Left ventricle myocardium inferior (tissue), 1 donor: ENCODE measurements around the gene FAM120AOS. TPM values are rescaled to one million over a fixed set of nuclear protein-coding genes. Genes with fewer than 3 reads are reported as not detected.

Experiments used
- DNase-seq: peaks from one replicate; pipeline ENCODE4 v3.0.0-alpha.2; 2020
- H3K27ac ChIP-seq: fragments of 200-600 bp; replicated peaks from 2 replicates; pipeline ENCODE4 v1.8.0; 2021
- H3K27me3 ChIP-seq: fragments of 200-600 bp; 2 replicates; pipeline ENCODE4 v1.8.0; 2021; ENCODE audit warnings: low read depth
- H3K36me3 ChIP-seq: fragments of 200-600 bp; 2 replicates; pipeline ENCODE4 v1.8.0; 2021
- H3K4me1 ChIP-seq: fragments of 200-600 bp; 2 replicates; pipeline ENCODE4 v1.8.0; 2021
- H3K4me3 ChIP-seq: fragments of 200-600 bp; 2 replicates; pipeline ENCODE4 v1.8.0; 2021; ENCODE audit warnings: mild to moderate bottlenecking, moderate library complexity
- H3K9me3 ChIP-seq: fragments of 200-600 bp; replicated peaks from 2 replicates; pipeline ENCODE4 v1.8.0; 2021
- intact Hi-C: fragments of 100-400 bp; cut with micrococcal nuclease; formaldehyde crosslinking; loops from one replicate; pipeline ENCODE4 v1.11.0; 2022
- total RNA-seq: library from RNA; stranded (reverse); fragmentation: NEBNext Ultra II Directional; extraction: Animal tissue kit (Norgen Biotek cat#: 25700); gene quantifications from one replicate; pipeline ENCODE4 v1.2.1, GENCODE V29; 2021
- TF ChIP-seq, protein P1 (sequence below): fragments of 200-600 bp; IDR thresholded peaks from 2 replicates; pipeline ENCODE4 v1.8.0; 2021; ENCODE audit warnings: antibody characterized with exemption, mild to moderate bottlenecking, borderline replicate concordance
- donor health status: DM: no; HTN: yes; CAD: no; lungs with severe emphysema.

FAM120AOS gene
- total RNA-seq, 1 donor from 2014 or later, result 27.3 TPM

DNA sequence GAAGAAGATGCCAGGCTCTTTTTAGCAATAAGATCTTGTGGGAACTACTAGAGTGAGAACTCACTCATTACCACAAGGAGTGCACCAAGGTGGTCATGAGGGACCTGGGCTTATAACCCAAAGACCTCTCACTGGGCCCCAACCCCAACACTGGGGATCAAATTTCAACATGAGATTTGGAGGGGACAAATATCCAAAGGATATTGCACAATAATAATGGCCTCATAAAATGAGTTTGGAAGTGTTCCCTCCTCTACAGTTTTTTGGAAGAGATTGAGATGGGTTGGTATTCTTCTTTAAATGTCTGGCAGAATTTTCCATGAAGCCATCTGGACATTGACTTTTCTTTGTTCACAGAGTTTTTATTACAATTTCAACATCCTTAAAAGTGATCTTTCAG is 39.9 kb downstream of the FAM120AOS start:
- Histone ChIP-seq H3K36me3 (no peaks in the 10 kb centered on the region), H3K9me3 (peaks cover 21% of the 10 kb centered on the region), H3K4me3 (no peak overlapping the region), H3K27me3 (peaks cover 19% of the 10 kb centered on the region), H3K4me1 (no peaks in the 10 kb centered on the region), H3K27ac (no peak overlapping the region)
- TF ChIP-seq, protein P1, sequence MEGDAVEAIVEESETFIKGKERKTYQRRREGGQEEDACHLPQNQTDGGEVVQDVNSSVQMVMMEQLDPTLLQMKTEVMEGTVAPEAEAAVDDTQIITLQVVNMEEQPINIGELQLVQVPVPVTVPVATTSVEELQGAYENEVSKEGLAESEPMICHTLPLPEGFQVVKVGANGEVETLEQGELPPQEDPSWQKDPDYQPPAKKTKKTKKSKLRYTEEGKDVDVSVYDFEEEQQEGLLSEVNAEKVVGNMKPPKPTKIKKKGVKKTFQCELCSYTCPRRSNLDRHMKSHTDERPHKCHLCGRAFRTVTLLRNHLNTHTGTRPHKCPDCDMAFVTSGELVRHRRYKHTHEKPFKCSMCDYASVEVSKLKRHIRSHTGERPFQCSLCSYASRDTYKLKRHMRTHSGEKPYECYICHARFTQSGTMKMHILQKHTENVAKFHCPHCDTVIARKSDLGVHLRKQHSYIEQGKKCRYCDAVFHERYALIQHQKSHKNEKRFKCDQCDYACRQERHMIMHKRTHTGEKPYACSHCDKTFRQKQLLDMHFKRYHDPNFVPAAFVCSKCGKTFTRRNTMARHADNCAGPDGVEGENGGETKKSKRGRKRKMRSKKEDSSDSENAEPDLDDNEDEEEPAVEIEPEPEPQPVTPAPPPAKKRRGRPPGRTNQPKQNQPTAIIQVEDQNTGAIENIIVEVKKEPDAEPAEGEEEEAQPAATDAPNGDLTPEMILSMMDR, result no peak
- DNase-seq, result no peak
- intact Hi-C loops, result no loop called here

DNA sequence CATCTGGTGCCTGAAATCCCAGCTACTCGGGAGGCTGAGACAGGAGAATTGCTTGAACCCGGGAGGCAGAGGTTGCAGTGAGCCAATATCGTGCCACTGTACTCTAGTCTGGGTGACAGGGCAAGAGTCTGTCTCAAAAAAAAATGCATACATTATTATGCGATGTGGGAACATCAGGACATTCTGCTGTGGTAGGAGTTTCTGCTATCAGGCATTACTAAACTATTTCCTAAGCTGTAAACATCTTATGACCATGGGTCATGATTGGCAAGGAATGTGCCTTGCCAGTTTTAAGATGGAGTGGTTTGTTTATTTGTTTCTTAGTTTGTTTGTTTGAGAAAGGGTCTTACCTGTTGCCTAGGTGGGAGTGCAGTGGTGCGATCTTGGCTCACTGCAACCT is 47.0 kb downstream of the FAM120AOS start:
- H3K27me3 ChIP-seq, result peaks cover 13% of the 10 kb centered on the region
- TF ChIP-seq, protein P1, result no peak
- H3K4me1 ChIP-seq, result no peaks in the 10 kb centered on the region
- H3K27ac ChIP-seq, result no peak overlapping the region
- H3K9me3 ChIP-seq, result no peaks in the 10 kb centered on the region
- no peaks in the 10 kb centered on the region for H3K36me3 ChIP-seq
- no peak overlapping the region for H3K4me3 ChIP-seq
- intact Hi-C loops, result no loop called here
- no peak for DNase-seq

GRCh38 chr9:93398471-93398870 is 54.9 kb downstream of the FAM120AOS start:
- H3K36me3 ChIP-seq, result no peaks in the 10 kb centered on the region
- H3K9me3 ChIP-seq, result peaks cover 8% of the 10 kb centered on the region
- intact Hi-C loops, result no loop called here
- DNase-seq, result no peak
- H3K4me3 ChIP-seq, result no peak overlapping the region
- H3K27ac ChIP-seq, result no peak overlapping the region
- H3K4me1 ChIP-seq, result no peaks in the 10 kb centered on the region
- TF ChIP-seq, protein P1, result no peak
- no peaks in the 10 kb centered on the region for H3K27me3 ChIP-seq

DNA sequence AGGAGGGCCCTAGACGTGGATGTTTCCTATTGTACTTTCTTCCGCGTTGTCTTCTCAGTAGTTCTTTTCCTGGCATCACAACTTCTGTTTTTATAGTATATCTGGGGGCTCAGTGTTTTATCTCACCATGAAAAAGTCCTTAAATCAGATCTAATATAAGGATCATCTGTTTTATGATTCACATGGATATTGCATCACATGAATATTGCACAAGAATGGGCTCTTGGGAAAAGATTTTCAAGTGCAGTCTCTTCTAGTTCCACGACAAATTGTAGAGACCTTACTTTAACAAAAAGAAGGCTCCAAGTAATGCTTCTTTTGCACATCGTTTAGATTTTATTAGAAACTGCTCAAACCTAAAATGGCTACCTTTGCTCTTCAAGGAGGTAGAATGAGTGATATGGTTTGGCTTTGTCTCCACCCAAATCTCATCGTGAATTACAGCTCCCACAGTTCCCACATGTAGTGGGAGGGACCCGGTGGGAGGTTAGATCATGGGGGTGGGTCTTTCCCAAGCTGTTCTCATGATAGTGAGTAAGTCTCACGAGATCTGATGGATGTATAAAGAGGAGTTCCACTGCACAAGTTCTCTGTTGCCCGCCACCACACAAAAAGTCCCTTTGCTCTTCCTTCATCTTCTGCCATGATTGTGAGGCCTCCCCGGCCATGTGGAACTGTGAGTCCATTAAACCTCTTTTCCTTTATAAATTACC is 55.6 kb downstream of the FAM120AOS start:
- TF ChIP-seq, protein P1, result no peak
- Histone ChIP-seq H3K4me3 (no peak overlapping the region), H3K27ac (no peak overlapping the region), H3K36me3 (no peaks in the 10 kb centered on the region), H3K27me3 (no peaks in the 10 kb centered on the region), H3K4me1 (no peaks in the 10 kb centered on the region), H3K9me3 (peaks cover 8% of the 10 kb centered on the region)
- intact Hi-C loops, result no loop called here
- no peak for DNase-seq

Other genes with a start within 250 kb of the FAM120AOS start
- gene FAM120A, start 1.9 kb downstream of the FAM120AOS start, total RNA-seq, result 104 TPM
- 27.4 TPM for gene PHF2, start 123.0 kb upstream of the FAM120AOS start, total RNA-seq